ENCODE results near the gene LRRC40.

GRCh38 chr1:70169018-70169839, 36.1 kb downstream of the LRRC40 start:
- no peak for TF ChIP-seq POLR2A (IDR thresholded peaks at IDR 0.05)
- no peak for TF ChIP-seq CTCF (IDR thresholded peaks at IDR 0.05)
